Muscle layer of duodenum (tissue), 2 donors: ENCODE results near the gene PAEP.
"Not testable (repeated sequence)": the region's sequence is repeated elsewhere in the genome, so short reads cannot be mapped to it uniquely, and the experiment has no call there.

Experiments used
- H3K27ac ChIP-seq: one replicate; pipeline ENCODE4 v1.7.0; 2013; ENCODE audit warnings: mild to moderate bottlenecking, low read length
- H3K27me3 ChIP-seq: one replicate; pipeline ENCODE4 v1.7.0; 2013; ENCODE audit warnings: low read depth, mild to moderate bottlenecking, control low read depth, low read length
- H3K36me3 ChIP-seq, 2 donors: one replicate each; pipeline ENCODE4 v1.7.0; 2013; ENCODE audit warnings: low read length in 2 of 2, control low read depth in 1 of 2, mild to moderate bottlenecking in 1 of 2; ENCODE audit not compliant: insufficient read depth in 2 of 2, control insufficient read depth in 1 of 2
- H3K4me1 ChIP-seq, 2 donors: one replicate each; pipeline ENCODE4 v1.7.0; 2013; ENCODE audit warnings: low read length in 2 of 2, mild to moderate bottlenecking in 2 of 2, control low read depth in 1 of 2, moderate library complexity in 1 of 2; ENCODE audit not compliant: insufficient read depth in 2 of 2, control insufficient read depth in 1 of 2
- H3K4me3 ChIP-seq, 2 donors: one replicate each; pipeline ENCODE4 v1.7.0; 2013; ENCODE audit warnings: low read length in 2 of 2, low read depth in 1 of 2, mild to moderate bottlenecking in 1 of 2
- H3K9me3 ChIP-seq, 2 donors: one replicate each; pipeline ENCODE4 v1.7.0; 2013; ENCODE audit warnings: low read length in 2 of 2, control low read depth in 1 of 2, mild to moderate bottlenecking in 1 of 2; ENCODE audit not compliant: control insufficient read depth in 1 of 2
- donor health status: healthy.

Gene PAEP

GRCh38 chr9:135545646-135546176 is 15.8 kb upstream of the PAEP start, which contains the start of gene OBP2A:
TSS of gene OBP2A (plus strand) at chr9:135546126. CDS start at chr9:135546181, 55 bp downstream.
- H3K4me1 ChIP-seq, H3K27ac ChIP-seq, H3K27me3 ChIP-seq, H3K4me3 ChIP-seq, H3K36me3 ChIP-seq, H3K9me3 ChIP-seq: not testable (repeated sequence)

GRCh38 chr9:135546792-135547617 is 14.6 kb upstream of the PAEP start:
- H3K27me3 ChIP-seq, H3K9me3 ChIP-seq, H3K36me3 ChIP-seq, H3K4me3 ChIP-seq, H3K4me1 ChIP-seq, H3K27ac ChIP-seq: not testable (repeated sequence)

DNA sequence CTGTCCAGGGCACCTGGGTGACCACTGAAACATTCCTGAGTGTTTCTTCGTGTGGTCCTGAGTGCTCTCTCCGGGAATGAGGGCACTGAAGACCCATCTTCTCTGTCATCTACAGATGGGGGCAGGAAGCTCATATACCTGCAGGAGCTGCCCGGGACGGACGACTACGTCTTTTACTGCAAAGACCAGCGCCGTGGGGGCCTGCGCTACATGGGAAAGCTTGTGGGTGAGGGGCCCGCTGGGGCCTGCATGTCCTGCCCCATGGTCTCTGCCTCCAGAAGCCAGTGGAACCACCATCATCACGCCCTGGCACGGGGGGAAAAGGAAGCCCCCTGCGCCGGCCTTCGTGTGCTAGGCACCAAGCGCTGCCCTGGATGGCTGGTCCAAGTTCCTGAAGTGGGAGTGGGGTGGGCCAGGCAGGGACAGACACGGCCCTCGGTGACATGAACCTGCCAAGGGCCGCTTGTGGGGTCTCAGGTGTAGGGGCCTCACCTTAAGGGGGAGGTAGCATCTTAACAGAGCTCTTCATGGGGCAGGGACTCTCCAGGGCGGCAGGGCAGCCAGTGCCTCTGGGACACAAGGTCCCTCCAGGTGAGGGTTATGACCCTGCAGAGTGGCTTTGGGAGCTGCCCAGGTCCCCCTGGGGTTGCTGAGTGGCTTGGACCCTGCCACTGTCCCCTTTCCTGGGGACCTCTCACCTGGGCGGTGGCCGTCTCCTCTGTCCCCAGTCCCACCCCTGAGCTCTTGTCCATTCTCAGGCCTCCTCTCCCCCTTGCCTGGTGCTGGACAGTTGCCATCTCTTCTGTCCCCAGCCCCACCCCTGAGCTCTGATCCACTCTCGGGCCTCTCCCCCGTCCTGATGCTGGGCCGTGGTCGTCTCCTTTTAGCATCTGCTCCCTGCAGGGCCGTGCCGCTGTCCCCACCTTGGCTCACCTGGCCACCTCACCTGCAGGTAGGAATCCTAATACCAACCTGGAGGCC is 13.5 kb upstream of the PAEP start:
- Histone ChIP-seq H3K36me3 (no peaks in the 10 kb centered on the region), H3K27ac (no peak overlapping the region), H3K4me3 (no peak overlapping the region), H3K9me3 (no peaks in the 10 kb centered on the region), H3K4me1 (no peaks in the 10 kb centered on the region), H3K27me3 (no peaks in the 10 kb centered on the region)

GRCh38 chr9:135549478-135550343 is 11.8 kb upstream of the PAEP start:
- not testable (repeated sequence) for H3K4me1 ChIP-seq, H3K27ac ChIP-seq, H3K4me3 ChIP-seq, H3K27me3 ChIP-seq, H3K36me3 ChIP-seq, H3K9me3 ChIP-seq

DNA sequence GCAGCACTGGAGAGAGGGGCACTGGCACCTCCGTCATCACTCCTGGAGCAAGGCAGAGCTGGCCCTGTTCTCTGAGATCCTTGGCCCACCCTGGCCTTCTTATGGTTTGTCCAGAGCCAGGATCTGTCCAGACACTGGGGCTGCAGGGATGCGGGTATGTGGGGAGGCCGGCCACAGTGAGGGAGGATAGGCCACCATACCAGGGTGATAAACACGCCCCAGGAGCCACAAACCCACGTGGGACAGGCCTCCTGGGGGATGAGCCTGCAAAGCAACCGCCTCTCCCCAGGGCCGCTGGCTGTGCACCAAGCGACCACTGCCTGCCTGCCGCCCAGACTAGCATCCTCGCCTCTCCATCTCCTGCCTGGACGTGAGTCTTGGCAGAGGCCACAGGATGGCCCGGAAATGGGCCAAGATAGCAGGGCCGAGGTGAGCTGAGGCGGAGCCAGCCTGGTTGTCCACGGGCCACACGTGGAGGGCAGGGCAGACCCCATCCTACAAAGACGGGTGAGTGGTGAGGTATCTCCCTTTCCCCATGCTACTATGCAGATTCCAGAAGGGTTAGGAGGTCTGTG is 11.1 kb upstream of the PAEP start:
- Histone ChIP-seq H3K4me3 (no peak overlapping the region), H3K4me1 (no peaks in the 10 kb centered on the region), H3K27ac (no peak overlapping the region), H3K27me3 (no peaks in the 10 kb centered on the region), H3K9me3 (peaks cover 0 to 7% of the 10 kb centered on the region in 2 donors), H3K36me3 (no peaks in the 10 kb centered on the region)

- H3K27ac ChIP-seq: no peak overlapping the region
- H3K4me3 ChIP-seq: no peak overlapping the region
- no peaks in the 10 kb centered on the region for H3K27me3 ChIP-seq
- peaks cover 0 to 9% of the 10 kb centered on the region in 2 donors for H3K9me3 ChIP-seq
- no peaks in the 10 kb centered on the region for H3K4me1 ChIP-seq
- H3K36me3 ChIP-seq: no peaks in the 10 kb centered on the region
Measured at GRCh38 chr9:135551031-135551430, 10.5 kb upstream of the PAEP start.

GRCh38 chr9:135551456-135551855 is 10.1 kb upstream of the PAEP start:
- Histone ChIP-seq H3K27ac (no peak overlapping the region), H3K4me3 (no peak overlapping the region), H3K9me3 (peaks cover 0 to 9% of the 10 kb centered on the region in 2 donors), H3K27me3 (no peaks in the 10 kb centered on the region), H3K4me1 (no peaks in the 10 kb centered on the region), H3K36me3 (no peaks in the 10 kb centered on the region)

DNA sequence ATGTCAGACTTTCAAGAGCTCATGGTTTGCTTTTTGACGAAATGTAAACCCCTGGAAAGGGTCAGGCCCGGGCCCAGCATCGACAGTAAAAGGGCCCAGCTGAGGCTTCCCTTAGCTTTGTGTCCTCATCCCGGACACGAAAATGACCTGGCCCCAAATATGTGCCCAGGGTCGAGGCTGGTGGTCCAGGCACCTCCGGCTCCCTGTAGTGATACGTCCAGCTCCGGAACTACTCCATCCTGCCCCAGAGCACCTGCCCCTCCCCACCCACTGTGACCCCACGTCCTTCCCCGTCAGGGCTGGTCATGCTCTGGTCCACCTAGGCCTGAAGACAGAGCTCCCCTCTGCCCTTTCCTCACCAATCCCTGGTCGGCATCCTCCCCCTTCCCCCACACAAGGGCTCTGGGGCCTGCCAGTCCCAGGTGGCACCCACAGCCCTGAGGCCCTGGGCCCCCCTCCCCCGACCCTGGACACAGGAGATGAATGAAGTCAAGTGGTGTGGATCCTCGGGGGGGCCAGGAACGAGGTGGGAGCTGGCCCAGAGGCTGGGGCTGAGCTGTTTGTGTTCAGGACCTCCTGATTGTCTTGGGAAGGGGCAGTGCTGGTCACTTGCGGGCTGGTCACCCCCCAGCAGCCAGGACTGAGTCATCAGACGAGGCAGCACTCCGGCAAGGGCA is 9.4 kb upstream of the PAEP start:
- H3K4me3 ChIP-seq: no peak overlapping the region
- no peak overlapping the region for H3K27ac ChIP-seq

GRCh38 chr9:135552698-135553171 is 8.8 kb upstream of the PAEP start:
- H3K9me3 ChIP-seq: peaks cover 0 to 9% of the 10 kb centered on the region in 2 donors
- no peaks in the 10 kb centered on the region for H3K27me3 ChIP-seq

More for the DNA sequence above, 9.4 kb upstream of the PAEP start:
- Histone ChIP-seq H3K4me1 (no peaks in the 10 kb centered on the region), H3K27me3 (no peaks in the 10 kb centered on the region), H3K36me3 (no peaks in the 10 kb centered on the region), H3K9me3 (peaks cover 0 to 9% of the 10 kb centered on the region in 2 donors)

DNA sequence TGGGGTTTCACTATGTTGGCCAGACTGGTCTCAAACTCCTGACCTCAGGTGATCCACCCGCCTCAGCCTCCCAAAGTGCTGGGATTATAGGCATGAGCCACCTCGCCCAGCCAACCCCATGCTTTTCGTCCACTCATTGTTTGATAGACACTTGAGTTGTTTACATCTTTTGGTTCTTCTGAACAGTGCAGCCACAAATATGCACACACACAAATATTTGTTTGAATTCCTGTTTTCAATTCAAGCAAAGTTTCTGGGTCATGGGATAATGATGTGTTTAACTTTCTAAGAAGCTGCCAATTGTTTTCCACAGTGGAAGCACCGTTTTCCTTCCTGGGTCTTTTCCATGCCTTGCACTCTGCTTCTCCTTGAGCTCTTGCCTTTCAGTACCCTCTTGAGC is 6.8 kb upstream of the PAEP start:
- no peak overlapping the region for H3K4me3 ChIP-seq
- H3K27ac ChIP-seq: no peak overlapping the region
- no peaks in the 10 kb centered on the region for H3K36me3 ChIP-seq
- peaks cover 0 to 9% of the 10 kb centered on the region in 2 donors for H3K9me3 ChIP-seq
- H3K4me1 ChIP-seq: no peaks in the 10 kb centered on the region
- no peaks in the 10 kb centered on the region for H3K27me3 ChIP-seq

More at GRCh38 chr9:135552698-135553171, 8.8 kb upstream of the PAEP start:
- Histone ChIP-seq H3K4me1 (no peaks in the 10 kb centered on the region), H3K27ac (no peak overlapping the region), H3K36me3 (no peaks in the 10 kb centered on the region), H3K4me3 (no peak overlapping the region)
